Lower leg skin (tissue), 4 donors: Measurements from ENCODE around the gene KCNQ1OT1. TPM values are rescaled to one million over a fixed set of nuclear protein-coding genes. Genes with fewer than 3 reads are reported as not detected.

Source experiments
- DNase-seq, 2 donors: peaks; one replicate each; pipeline ENCODE4 v3.0.0-alpha.2; 2019; ENCODE audit warnings: low spot score in 2 of 2
- H3K4me3 ChIP-seq: fragments of 200-600 bp; sonication (generic); 2 replicates; pipeline ENCODE4 v1.5.1; 2017; ENCODE audit warnings: mild to moderate bottlenecking, low read depth; ENCODE audit not compliant: poor library complexity, severe bottlenecking
- CTCF ChIP-seq, 3 donors: fragments of 450-650 bp; IDR thresholded peaks; one replicate each; pipeline ENCODE4 v1.5.1; 2016; ENCODE audit warnings: antibody characterized with exemption in 3 of 3, mild to moderate bottlenecking in 3 of 3, moderate library complexity in 2 of 3
- POLR2A ChIP-seq, 2 donors: fragments of 450-650 bp; IDR thresholded peaks; one replicate each; pipeline ENCODE4 v1.6.1; 2016 to 2017; ENCODE audit warnings: antibody characterized with exemption in 2 of 2, mild to moderate bottlenecking in 1 of 2, moderate library complexity in 1 of 2
- WGBS, 2 donors: methylation state at CpG; one replicate each; pipeline ENCODE4 v1.1.5; 2018; 5-methylcytosine and 5-hydroxymethylcytosine counted together
- intact Hi-C: fragments of 100-400 bp; cut with DNase I; formaldehyde crosslinking; loops from one replicate; pipeline ENCODE4 v1.15.0; 2023; ENCODE audit warnings: low total_unique reads
- total RNA-seq, 4 donors: library from RNA; depleted of rRNA; stranded (reverse); fragments of >200 nt; gene quantifications; one replicate each; pipeline ENCODE4 v1.1.0, GENCODE V29; 2016

The KCNQ1OT1 gene
- total RNA-seq, 4 donors from 2014 or later = 0.63 to 1.8 (median 0.91) TPM

- DNase-seq = no peak
- intact Hi-C loops = no loop called here
- no peak overlapping the region for H3K4me3 ChIP-seq
- WGBS, 2 donors = 33 to 37% methylated on average over 14 of the region's 14 CpGs
- TF ChIP-seq POLR2A (IDR thresholded peaks at IDR 0.05) (no peak), CTCF (IDR thresholded peaks at IDR 0.05) (no peak)
Measured at GRCh38 chr11:2708757-2709281, 9.0 kb upstream of the KCNQ1OT1 start.

GRCh38 chr11:2708151-2708581 lies 8.4 kb upstream of the KCNQ1OT1 start:
- intact Hi-C loops = no loop called here

GRCh38 chr11:2707736-2708135 lies 7.9 kb upstream of the KCNQ1OT1 start:
- TF ChIP-seq CTCF (IDR thresholded peaks at IDR 0.05) = no peak
- TF ChIP-seq POLR2A (IDR thresholded peaks at IDR 0.05) = no peak
- DNase-seq = no peak
- intact Hi-C loops = no loop called here
- 81 to 95% methylated on average over 7 of the region's 7 CpGs for WGBS, 2 donors
- no peak overlapping the region for H3K4me3 ChIP-seq

More at GRCh38 chr11:2708151-2708581, 8.4 kb upstream of the KCNQ1OT1 start:
- 35 to 39% methylated on average over 11 of the region's 11 CpGs for WGBS, 2 donors
- no peak for TF ChIP-seq POLR2A (IDR thresholded peaks at IDR 0.05)
- TF ChIP-seq CTCF (IDR thresholded peaks at IDR 0.05) = no peak
- no peak overlapping the region for H3K4me3 ChIP-seq
- DNase-seq = no peak

- intact Hi-C loops = no loop called here
- WGBS, 2 donors = 83 to 100% methylated on average over 1 of the region's 1 CpG
- TF ChIP-seq POLR2A (IDR thresholded peaks at IDR 0.05) (no peak), CTCF (IDR thresholded peaks at IDR 0.05) (no peak)
- DNase-seq = no peak
- H3K4me3 ChIP-seq = no peak overlapping the region
Measured at GRCh38 chr11:2706321-2706720, 6.5 kb upstream of the KCNQ1OT1 start.

GRCh38 chr11:2704896-2705606 lies 5.3 kb upstream of the KCNQ1OT1 start:
- WGBS, 2 donors = 85 to 86% methylated on average over 14 of the region's 14 CpGs
- no peak overlapping the region for H3K4me3 ChIP-seq
- intact Hi-C loops = no loop called here
- DNase-seq = no peak
- TF ChIP-seq POLR2A (IDR thresholded peaks at IDR 0.05) (no peak), CTCF (IDR thresholded peaks at IDR 0.05) (no peak)
